ENCODE measurements around the gene KRT78.

The KRT78 gene

DNA sequence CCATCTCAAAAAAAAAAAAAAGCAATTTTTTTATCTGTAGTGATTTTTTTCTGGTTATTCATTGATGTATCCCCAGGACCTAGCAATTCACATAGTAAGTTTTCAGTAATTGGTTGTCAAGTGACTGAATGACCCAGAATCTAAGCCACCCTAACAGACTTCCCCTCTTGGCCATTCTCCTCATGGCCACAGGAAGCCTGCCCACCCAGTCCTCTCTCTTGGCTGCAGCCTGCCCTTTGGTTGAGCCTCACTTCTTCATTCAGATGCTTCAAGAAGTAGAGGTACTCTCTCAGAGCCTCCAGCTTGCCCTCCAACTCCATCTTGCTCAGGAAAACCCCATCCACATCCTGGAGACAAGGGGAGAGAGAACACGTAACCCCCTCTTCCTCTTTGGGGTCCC lies 2.8 kb downstream of the KRT78 start:
- no peaks in the 10 kb centered on the region for H3K4me1 ChIP-seq (ENCODE audit: control insufficient read depth, insufficient read depth, low read length)
- H3K36me3 ChIP-seq (ENCODE audit: control insufficient read depth, insufficient read depth, low read length): no peaks in the 10 kb centered on the region
- no peaks in the 10 kb centered on the region for H3K27me3 ChIP-seq (ENCODE audit: control insufficient read depth, insufficient read depth, low read length)
- no peak overlapping the region for H3K4me3 ChIP-seq (ENCODE audit: low read length)
- H3K9ac ChIP-seq (ENCODE audit: low read length): no peak overlapping the region
- H3K27ac ChIP-seq (ENCODE audit: low read depth, low read length): no peak overlapping the region

DNA sequence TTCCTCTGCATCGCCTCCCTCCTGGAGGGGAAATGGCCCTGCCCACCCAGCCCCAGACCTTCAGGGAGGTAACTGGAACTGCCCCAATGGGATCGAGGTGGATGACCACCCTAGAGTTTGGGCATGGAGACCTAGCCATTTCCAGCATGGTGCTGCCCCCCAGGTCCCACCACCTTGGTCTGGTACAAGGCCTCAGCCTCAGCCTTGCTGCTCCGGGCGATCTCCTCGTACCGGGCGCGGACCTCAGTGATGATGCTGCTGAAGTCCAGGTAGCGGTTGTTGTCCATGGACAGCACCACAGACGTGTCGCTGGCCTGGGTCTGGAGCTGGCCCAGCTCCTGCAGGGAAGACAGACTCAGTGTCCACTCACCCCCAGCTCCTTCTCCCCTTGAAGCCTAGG lies 4.4 kb downstream of the KRT78 start:
- Histone ChIP-seq H3K4me3 (ENCODE audit: low read length) (no peak overlapping the region), H3K9ac (ENCODE audit: low read length) (no peak overlapping the region), H3K27me3 (ENCODE audit: control insufficient read depth, insufficient read depth, low read length) (peaks cover 2% of the 10 kb centered on the region), H3K27ac (ENCODE audit: low read depth, low read length) (no peak overlapping the region), H3K36me3 (ENCODE audit: control insufficient read depth, insufficient read depth, low read length) (no peaks in the 10 kb centered on the region), H3K4me1 (ENCODE audit: control insufficient read depth, insufficient read depth, low read length) (no peaks in the 10 kb centered on the region)

DNA sequence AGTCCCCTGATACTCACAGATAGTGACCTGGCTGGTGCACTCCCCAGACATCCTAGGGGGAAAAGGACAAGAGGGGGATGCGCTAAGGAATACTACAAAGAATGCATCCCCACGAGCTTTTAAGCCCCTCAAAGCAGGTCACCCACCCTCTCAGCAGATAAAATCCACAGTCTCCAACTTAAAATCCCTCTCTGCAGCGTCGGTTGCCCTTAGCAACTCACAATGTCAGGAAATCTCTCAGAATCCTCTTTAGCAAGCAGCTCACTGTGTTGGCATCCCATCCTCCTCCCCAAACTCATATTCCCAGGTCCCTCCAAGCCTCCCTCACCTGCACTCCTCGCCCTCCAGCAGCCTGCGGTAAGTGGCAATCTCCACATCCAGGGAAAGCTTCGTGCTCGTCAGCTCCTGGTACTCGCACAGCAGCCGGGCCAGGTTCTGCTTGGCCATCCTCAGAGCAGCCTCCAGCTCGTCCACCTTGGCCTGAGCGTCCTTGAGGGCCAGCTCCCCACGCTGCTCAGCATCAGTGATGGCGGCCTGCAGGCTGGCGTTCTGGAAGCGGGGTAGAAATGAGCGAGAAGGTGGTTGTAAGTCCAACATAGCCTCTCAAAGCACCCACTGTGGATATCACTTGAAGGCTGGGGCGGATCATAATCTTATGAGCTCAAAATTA lies 9.2 kb downstream of the KRT78 start:
- Histone ChIP-seq H3K4me3 (ENCODE audit: low read length) (no peak overlapping the region), H3K4me1 (ENCODE audit: control insufficient read depth, insufficient read depth, low read length) (no peaks in the 10 kb centered on the region), H3K27me3 (ENCODE audit: control insufficient read depth, insufficient read depth, low read length) (peaks cover 2% of the 10 kb centered on the region), H3K27ac (ENCODE audit: low read depth, low read length) (no peak overlapping the region), H3K9ac (ENCODE audit: low read length) (no peak overlapping the region), H3K36me3 (ENCODE audit: control insufficient read depth, insufficient read depth, low read length) (no peaks in the 10 kb centered on the region)

DNA sequence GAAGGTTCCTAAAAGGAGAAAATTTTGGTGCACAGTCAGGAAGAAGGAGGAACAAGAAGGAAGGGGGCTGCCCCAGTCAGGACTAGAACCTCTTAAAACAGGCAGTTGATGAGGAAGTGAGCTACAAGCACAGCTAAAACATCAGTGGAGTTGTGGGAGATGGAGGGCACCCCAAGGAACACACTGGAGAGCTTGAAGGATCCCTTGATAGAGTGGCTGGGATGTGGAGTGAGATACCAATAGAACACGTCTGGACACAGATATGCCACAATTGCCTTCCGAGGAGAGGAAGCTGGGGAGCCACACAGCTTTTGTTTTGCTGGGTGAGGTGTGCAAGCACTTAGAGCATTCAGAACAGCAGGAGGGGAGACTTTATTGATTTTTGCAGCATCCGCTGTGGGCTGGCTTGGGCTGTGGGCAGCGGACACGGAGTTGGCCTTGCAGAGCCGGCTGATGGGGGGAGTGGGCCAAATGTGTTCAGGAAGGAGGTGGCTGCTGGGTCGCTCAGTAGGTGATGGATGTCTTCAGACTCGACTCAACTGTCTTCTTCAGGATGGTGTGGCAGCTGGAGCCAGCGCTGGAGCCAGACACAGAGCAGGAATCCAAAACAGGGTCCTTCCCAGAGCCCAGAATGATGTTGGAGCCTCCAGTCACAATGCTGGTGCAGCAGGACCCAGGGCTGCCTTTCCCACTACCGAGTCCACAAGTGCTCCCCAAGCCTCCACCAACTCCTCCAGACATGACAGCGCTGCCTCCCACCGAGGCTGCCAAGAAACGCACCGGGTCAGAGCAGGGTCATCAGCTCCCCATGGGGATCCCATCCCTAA lies 10.0 kb downstream of the KRT78 start:
- no peak overlapping the region for H3K9ac ChIP-seq (ENCODE audit: low read length)
- H3K27me3 ChIP-seq (ENCODE audit: control insufficient read depth, insufficient read depth, low read length): peaks cover 2% of the 10 kb centered on the region

DNA sequence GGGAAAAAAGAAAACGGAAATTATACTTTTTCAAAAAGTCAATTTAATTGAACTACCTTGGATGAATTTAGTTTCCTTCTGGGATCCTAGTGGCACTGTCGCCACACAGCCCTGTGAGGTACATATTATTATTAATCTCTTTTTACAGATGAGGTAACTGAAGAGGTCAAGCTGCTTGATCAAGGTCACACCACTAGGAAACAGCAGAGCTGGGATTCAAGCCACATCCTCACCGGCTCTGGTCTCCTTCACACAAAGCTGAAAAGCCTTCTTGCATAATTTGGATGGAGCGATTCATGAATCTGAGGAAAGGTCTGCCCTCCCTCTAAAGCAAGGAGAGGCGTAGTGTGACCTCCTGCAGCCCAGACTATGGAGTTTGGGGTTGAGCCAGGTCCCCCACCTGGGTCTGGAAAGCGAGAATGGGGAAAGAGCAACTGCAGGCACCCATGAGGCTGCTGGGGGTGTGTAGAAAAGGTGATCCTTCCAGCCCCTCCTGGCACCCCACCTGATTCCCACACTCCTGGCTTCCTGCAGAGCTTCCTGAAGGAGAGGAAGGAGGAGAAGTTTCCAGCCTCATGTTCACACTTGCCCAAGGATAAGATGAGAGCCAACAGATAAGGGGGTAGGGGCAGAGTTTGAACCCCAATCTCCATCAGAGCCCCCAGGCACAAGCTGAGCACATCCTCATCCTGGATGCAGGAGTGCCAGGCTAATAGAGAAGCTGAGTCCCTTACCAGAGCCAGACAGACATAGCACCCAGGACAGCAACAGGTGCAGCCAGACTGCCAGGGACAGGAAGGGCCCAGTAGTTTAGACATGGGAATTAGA lies 10.8 kb downstream of the KRT78 start:
- Histone ChIP-seq H3K4me3 (ENCODE audit: low read length) (no peak overlapping the region), H3K9ac (ENCODE audit: low read length) (no peak overlapping the region), H3K27ac (ENCODE audit: low read depth, low read length) (no peak overlapping the region), H3K4me1 (ENCODE audit: control insufficient read depth, insufficient read depth, low read length) (no peaks in the 10 kb centered on the region), H3K36me3 (ENCODE audit: control insufficient read depth, insufficient read depth, low read length) (no peaks in the 10 kb centered on the region), H3K27me3 (ENCODE audit: control insufficient read depth, insufficient read depth, low read length) (peaks cover 2% of the 10 kb centered on the region)

More for the DNA sequence above, 10.0 kb downstream of the KRT78 start:
- no peak overlapping the region for H3K4me3 ChIP-seq (ENCODE audit: low read length)
- H3K36me3 ChIP-seq (ENCODE audit: control insufficient read depth, insufficient read depth, low read length): no peaks in the 10 kb centered on the region
- no peaks in the 10 kb centered on the region for H3K4me1 ChIP-seq (ENCODE audit: control insufficient read depth, insufficient read depth, low read length)
- no peak overlapping the region for H3K27ac ChIP-seq (ENCODE audit: low read depth, low read length)

DNA sequence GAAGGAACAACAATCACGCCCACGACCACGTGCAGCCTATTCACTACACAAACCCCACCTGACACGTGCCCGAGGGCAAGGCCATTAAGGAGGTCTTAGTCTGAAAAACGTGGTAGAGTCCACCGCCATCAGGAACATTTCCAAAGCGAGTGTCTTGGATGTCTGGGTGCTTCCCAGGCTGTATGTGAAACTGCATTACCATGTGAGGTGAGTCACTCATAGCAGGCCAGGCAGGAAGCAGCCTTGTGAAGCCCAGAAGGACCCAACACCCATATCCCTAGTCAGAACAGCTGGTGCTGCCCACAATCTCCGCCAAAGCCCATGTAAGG lies 11.4 kb downstream of the KRT78 start:
- H3K9ac ChIP-seq (ENCODE audit: low read length): no peak overlapping the region
- H3K36me3 ChIP-seq (ENCODE audit: control insufficient read depth, insufficient read depth, low read length): no peaks in the 10 kb centered on the region
- H3K4me3 ChIP-seq (ENCODE audit: low read length): no peak overlapping the region
- H3K27me3 ChIP-seq (ENCODE audit: control insufficient read depth, insufficient read depth, low read length): peaks cover 2% of the 10 kb centered on the region
- H3K4me1 ChIP-seq (ENCODE audit: control insufficient read depth, insufficient read depth, low read length): no peaks in the 10 kb centered on the region
- H3K27ac ChIP-seq (ENCODE audit: low read depth, low read length): no peak overlapping the region

DNA sequence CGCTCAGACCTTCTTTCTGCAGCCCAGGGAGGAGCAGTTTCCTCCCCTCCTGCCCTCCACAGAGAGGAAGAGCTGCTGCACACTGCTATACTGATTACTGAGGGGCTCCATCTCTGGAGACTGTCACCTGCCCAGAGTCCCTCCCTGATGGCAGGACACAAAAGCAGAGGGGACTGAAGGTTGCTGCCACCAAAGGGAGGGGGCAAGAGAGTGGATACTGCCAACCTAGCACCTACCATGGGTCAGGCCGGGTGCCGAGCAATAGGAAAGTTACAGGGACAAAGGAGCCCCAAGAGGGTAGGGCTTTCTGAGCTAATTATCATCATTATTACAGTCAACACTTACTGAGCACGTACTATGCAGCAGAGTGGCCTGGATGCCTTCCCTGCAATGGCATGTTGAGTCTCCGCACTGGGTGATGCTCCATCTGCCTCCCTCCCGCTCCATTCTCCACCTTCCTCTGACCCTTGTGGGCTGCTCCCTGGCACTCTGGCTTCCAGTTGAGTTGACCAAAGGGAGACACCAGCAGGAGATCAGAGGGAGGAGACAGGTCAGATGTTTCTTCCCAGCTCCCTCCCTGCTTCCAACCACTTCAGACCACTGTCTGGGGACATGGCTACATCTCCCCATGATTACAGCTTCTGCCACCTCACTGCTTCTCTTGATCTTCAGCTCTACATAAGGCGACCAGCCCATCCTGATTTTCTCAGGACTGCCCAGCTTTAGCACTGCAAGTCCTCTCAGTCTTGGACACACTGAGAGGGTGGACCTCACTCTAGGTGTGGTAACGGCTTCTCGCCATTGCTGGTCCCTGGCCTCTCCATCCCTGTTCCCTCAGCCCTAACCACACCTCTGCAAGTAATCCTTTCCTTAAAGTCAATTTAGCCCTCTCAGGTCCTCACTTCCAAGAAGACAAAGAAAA lies 12.0 kb downstream of the KRT78 start:
- Histone ChIP-seq H3K36me3 (ENCODE audit: control insufficient read depth, insufficient read depth, low read length) (no peaks in the 10 kb centered on the region), H3K27me3 (ENCODE audit: control insufficient read depth, insufficient read depth, low read length) (peaks cover 2% of the 10 kb centered on the region), H3K9ac (ENCODE audit: low read length) (no peak overlapping the region), H3K27ac (ENCODE audit: low read depth, low read length) (no peak overlapping the region), H3K4me1 (ENCODE audit: control insufficient read depth, insufficient read depth, low read length) (no peaks in the 10 kb centered on the region), H3K4me3 (ENCODE audit: low read length) (no peak overlapping the region)

DNA sequence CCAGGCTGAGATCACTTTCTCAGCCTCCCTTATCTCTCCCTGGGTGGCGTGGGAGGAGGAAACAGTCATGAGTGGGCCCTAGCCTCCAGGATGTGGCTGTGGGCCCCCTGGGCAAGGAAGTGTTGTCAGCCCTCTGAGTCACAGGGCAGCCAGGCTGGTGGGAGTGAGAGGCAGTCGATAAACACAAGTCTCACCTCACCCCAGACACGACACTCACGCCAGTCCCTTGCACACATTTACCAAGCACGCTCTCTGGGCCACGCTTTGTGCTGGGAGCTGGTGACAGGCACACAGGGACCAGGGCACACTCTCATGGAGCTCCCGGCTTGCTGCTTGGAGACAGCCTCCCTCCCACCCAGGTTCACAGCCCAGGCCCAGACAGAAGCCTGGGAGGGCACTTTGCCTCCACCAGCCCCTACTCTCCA lies 12.7 kb downstream of the KRT78 start:
- H3K36me3 ChIP-seq (ENCODE audit: control insufficient read depth, insufficient read depth, low read length): no peaks in the 10 kb centered on the region
- H3K4me1 ChIP-seq (ENCODE audit: control insufficient read depth, insufficient read depth, low read length): no peaks in the 10 kb centered on the region
- no peak overlapping the region for H3K4me3 ChIP-seq (ENCODE audit: low read length)
- no peak overlapping the region for H3K27ac ChIP-seq (ENCODE audit: low read depth, low read length)
- H3K9ac ChIP-seq (ENCODE audit: low read length): no peak overlapping the region
- H3K27me3 ChIP-seq (ENCODE audit: control insufficient read depth, insufficient read depth, low read length): peaks cover 2% of the 10 kb centered on the region

DNA sequence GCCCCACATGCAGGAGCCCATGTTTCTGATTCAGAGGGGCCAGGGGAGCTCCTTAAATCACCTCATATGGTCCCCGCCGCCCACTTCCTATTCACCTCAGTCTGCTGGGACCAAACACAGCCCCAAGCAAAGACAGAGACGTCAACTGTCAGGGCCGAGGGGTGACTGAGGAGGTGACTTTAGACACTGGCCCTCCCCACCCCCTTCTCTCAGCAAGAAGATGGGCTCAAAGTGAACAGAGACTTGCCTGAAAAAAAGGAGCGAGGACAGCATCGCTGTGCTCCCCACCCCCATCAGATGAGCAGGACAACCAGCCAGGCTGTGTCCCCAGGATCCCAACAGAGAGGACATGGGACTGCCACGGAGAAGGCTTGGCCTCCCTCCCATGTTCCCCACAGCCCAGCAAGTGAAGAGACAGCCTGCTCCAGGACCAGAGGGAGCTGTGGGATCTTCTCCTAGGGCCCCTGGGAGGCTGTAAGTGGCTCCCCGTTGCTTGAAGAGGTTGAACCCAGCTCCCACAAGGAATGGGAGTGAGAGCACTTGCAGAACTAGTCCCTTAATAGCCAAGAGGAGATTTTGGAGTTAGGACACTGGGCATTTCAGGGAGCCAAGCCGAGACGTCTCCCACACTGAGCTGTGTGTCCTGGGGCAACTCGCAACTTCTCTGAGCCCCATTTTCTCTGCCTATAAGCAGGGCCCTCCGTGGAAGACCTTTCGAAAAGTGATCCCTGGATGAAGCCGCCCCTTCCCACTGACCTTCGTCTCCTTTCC lies 13.3 kb downstream of the KRT78 start:
- no peak overlapping the region for H3K4me3 ChIP-seq (ENCODE audit: low read length)
- no peak overlapping the region for H3K9ac ChIP-seq (ENCODE audit: low read length)
- no peaks in the 10 kb centered on the region for H3K36me3 ChIP-seq (ENCODE audit: control insufficient read depth, insufficient read depth, low read length)
- no peaks in the 10 kb centered on the region for H3K4me1 ChIP-seq (ENCODE audit: control insufficient read depth, insufficient read depth, low read length)
- peaks cover 2% of the 10 kb centered on the region for H3K27me3 ChIP-seq (ENCODE audit: control insufficient read depth, insufficient read depth, low read length)
- H3K27ac ChIP-seq (ENCODE audit: low read depth, low read length): no peak overlapping the region

DNA sequence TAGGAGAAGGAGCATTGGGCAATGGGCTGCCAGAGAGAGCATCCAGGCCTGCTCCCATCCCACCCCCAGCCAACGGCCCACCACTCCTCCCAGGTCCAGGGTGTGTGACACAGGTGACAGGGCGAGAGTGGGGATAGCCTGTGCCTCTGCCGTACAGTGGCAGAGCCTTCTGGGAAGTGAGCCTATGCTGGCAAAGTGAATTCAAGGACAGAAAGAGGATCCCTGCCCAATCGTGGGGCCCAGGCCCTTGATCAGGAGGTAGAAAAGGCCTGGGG lies 14.1 kb downstream of the KRT78 start:
- no peaks in the 10 kb centered on the region for H3K4me1 ChIP-seq (ENCODE audit: control insufficient read depth, insufficient read depth, low read length)
- H3K27me3 ChIP-seq (ENCODE audit: control insufficient read depth, insufficient read depth, low read length): peaks cover under 1% of the 10 kb centered on the region
- H3K4me3 ChIP-seq (ENCODE audit: low read length): no peak overlapping the region
- H3K36me3 ChIP-seq (ENCODE audit: control insufficient read depth, insufficient read depth, low read length): no peaks in the 10 kb centered on the region
- H3K9ac ChIP-seq (ENCODE audit: low read length): no peak overlapping the region
- no peak overlapping the region for H3K27ac ChIP-seq (ENCODE audit: low read depth, low read length)

DNA sequence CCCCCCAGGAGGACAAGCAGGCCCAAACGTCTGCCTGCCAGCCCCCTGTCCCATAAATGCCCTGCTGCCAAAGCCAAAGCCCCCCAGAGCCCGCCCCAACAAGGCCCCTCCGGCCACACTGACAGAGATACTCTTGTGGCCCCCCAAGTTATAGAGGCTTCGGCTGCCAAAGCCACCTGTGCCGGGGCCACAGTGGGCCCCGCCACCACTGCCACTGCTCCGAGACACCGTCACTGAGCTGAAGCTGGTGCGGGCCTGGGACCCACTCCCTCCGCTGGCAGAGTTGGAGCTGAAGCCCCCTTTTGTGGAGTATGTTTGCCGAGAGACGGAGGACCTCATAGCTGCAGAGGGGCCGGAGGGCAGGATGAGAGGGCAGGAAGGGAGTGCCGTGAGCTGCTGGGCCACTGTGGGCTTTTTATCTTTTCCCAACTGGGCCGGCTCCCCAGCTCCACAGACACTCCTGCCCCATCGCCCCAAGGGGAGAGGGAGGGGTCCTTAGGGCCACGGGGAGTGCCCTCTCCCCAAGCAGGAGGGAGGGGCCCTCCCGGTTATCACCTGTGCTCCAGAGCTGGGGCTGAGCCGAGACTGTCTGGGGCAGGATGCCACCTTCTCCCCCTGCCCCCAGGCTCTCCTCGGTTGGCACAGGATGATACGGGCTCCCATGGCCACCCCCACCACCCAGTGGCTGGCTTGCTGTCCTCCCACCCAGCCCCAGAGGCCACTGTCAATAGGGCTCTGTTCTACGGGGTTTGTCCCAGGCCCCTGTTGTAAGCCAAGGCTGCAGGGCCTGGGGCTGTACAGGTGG lies 14.7 kb downstream of the KRT78 start, which contains the start of gene KRT79:
KRT79 (minus strand) TSS at position 390 of the 805 bp plus-strand sequence; CDS start at position 339, 51 bp downstream.
- H3K9ac ChIP-seq (ENCODE audit: low read length): no peak within 1 kb of the TSS
- H3K4me1 ChIP-seq (ENCODE audit: control insufficient read depth, insufficient read depth, low read length): no peaks in the 10 kb centered on the region
- H3K27ac ChIP-seq (ENCODE audit: low read depth, low read length): no peak within 1 kb of the TSS
- no peaks in the 10 kb centered on the region for H3K36me3 ChIP-seq (ENCODE audit: control insufficient read depth, insufficient read depth, low read length)
- H3K27me3 ChIP-seq (ENCODE audit: control insufficient read depth, insufficient read depth, low read length): no peaks in the 10 kb centered on the region
- no peak within 1 kb of the TSS for H3K4me3 ChIP-seq (ENCODE audit: low read length)

All from rectal smooth muscle tissue (tissue), 1 donor.